ENCODE data around the gene HNRNPA0.

DNA sequence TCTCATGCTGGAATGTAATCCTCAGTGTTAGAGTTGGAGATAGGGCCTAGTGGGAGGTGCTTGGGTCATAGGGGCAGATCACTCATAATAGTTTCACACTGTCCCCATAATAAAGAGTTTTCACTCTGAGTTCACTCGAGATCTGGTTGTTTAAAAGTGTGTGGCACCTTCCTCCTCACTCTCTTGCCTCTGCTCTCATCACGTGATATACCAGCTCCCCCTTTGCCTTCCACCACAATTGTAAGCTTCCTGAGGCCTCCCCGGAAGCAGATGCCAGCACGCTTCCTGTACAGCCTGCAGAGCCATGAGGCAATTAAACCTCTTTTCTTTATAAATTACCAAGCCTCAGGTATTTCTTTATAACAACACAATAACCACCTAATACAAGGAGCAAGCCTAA lies 14.4 kb downstream of the HNRNPA0 start:
- TF ChIP-seq EP300 (IDR thresholded peaks at IDR 0.05) (no peak), CTCF (IDR thresholded peaks at IDR 0.05) (no peak), POLR2A (IDR thresholded peaks at IDR 0.05) (no peak)
